Ascending aorta (tissue), 2 donors: ENCODE data around the gene NAV2. TPM values are rescaled to one million over a fixed set of nuclear protein-coding genes. Genes with fewer than 3 reads are reported as not detected.

ENCODE experiments used
- DNase-seq, 2 donors: peaks; one replicate each; pipeline ENCODE4 v3.0.0-alpha.2; 2019; ENCODE audit warnings: low spot score in 2 of 2
- H3K27ac ChIP-seq, 2 donors: fragments of 200-600 bp; sonication (generic); one replicate each; pipeline ENCODE4 v1.5.1; 2016 to 2017; ENCODE audit warnings: mild to moderate bottlenecking in 1 of 2
- H3K27me3 ChIP-seq: fragments of 200-600 bp; sonication (generic); one replicate; pipeline ENCODE4 v1.5.1; 2017
- H3K36me3 ChIP-seq, 2 donors: fragments of 200-600 bp; sonication (generic); one replicate each; pipeline ENCODE4 v1.5.1; 2016
- H3K4me1 ChIP-seq, 2 donors: fragments of 200-600 bp; sonication (generic); one replicate each; pipeline ENCODE4 v1.5.1; 2016 to 2017; ENCODE audit warnings: mild to moderate bottlenecking in 1 of 2
- H3K4me3 ChIP-seq, 2 donors: fragments of 200-600 bp; sonication (generic); one replicate each; pipeline ENCODE4 v1.5.1; 2016 to 2017; ENCODE audit warnings: mild to moderate bottlenecking in 1 of 2
- H3K9me3 ChIP-seq, 2 donors: fragments of 200-600 bp; sonication (generic); one replicate each; pipeline ENCODE4 v1.5.1; 2016
- intact Hi-C: fragments of 100-400 bp; cut with DNase I; formaldehyde crosslinking; loops from one replicate; pipeline ENCODE4 v1.15.1; 2023
- total RNA-seq: library from RNA; depleted of rRNA; stranded (reverse); fragments of >200 nt; gene quantifications from one replicate; pipeline ENCODE4 v1.1.0, GENCODE V29; 2016
- TF ChIP-seq, protein P1 (sequence below), 3 experiments: fragments of 200-600 bp in 2 of 3; fragments of 450-650 bp in 1 of 3; sonication (generic) in 2 of 3; IDR thresholded peaks; one replicate each; pipeline ENCODE4 v1.5.1; 2016 to 2019; ENCODE audit warnings: antibody characterized with exemption in 3 of 3, mild to moderate bottlenecking in 1 of 3, moderate library complexity in 1 of 3

The NAV2 gene
- total RNA-seq, 1 donor from 2014 or later = 62.6 TPM

DNA sequence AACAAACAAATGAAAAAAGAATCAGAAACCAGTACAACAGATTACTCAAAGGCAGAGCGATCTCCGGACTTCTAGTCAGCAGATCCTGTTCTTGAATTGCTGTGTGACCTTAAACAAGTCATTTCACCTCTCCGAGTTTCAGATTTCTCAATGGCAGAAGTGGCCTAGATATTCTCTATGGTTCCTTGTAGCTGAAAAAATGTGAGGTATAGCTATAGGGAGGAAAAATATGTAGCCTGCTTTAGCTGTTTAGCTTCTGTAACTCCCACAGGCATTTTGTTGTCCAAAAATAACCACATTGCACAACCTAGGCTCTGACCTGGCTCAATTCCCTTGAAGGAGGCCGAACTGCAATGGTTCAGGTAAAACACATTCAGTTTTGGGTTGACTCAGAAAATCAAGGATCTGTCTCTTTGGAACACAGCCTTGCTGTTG lies 347.0 kb downstream of the NAV2 start:
- TF ChIP-seq, protein P1, sequence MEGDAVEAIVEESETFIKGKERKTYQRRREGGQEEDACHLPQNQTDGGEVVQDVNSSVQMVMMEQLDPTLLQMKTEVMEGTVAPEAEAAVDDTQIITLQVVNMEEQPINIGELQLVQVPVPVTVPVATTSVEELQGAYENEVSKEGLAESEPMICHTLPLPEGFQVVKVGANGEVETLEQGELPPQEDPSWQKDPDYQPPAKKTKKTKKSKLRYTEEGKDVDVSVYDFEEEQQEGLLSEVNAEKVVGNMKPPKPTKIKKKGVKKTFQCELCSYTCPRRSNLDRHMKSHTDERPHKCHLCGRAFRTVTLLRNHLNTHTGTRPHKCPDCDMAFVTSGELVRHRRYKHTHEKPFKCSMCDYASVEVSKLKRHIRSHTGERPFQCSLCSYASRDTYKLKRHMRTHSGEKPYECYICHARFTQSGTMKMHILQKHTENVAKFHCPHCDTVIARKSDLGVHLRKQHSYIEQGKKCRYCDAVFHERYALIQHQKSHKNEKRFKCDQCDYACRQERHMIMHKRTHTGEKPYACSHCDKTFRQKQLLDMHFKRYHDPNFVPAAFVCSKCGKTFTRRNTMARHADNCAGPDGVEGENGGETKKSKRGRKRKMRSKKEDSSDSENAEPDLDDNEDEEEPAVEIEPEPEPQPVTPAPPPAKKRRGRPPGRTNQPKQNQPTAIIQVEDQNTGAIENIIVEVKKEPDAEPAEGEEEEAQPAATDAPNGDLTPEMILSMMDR (IDR thresholded peaks at IDR 0.05) = no peak
- Histone ChIP-seq H3K4me1 (peaks cover 3 to 10% of the 10 kb centered on the region in 2 donors), H3K27me3 (no peaks in the 10 kb centered on the region), H3K27ac (no peak overlapping the region), H3K4me3 (no peak overlapping the region), H3K36me3 (peaks cover 88 to 97% of the 10 kb centered on the region in 2 donors), H3K9me3 (no peaks in the 10 kb centered on the region)
- DNase-seq = no peak
- intact Hi-C loops = no loop called here

DNA sequence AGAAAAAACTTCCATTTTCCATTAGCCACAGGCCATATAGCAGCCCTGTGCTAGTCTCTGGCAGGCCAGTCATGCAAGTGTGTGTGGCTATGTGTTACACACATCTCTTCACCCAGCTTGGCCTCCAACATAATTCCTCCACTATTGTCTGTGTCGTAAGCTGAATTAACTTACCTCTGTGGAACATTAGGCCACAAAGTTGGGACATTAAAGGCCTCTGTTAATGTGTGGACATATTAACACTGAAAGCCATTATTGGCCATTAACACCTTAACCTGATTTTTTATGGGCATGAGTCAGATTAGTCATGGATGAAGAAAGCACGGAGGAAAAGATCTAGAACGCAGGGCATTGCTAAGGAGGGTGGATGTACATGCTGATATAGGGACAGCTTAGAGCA lies 347.5 kb downstream of the NAV2 start:
- H3K4me3 ChIP-seq = no peak overlapping the region
- H3K4me1 ChIP-seq = peaks cover 3 to 10% of the 10 kb centered on the region in 2 donors
- no peak overlapping the region for H3K27ac ChIP-seq
- H3K27me3 ChIP-seq = no peaks in the 10 kb centered on the region
- H3K9me3 ChIP-seq = no peaks in the 10 kb centered on the region
- TF ChIP-seq, protein P1 (IDR thresholded peaks at IDR 0.05) = no peak
- intact Hi-C loops = no loop called here
- no peak for DNase-seq
- H3K36me3 ChIP-seq = peaks cover 83 to 96% of the 10 kb centered on the region in 2 donors

DNA sequence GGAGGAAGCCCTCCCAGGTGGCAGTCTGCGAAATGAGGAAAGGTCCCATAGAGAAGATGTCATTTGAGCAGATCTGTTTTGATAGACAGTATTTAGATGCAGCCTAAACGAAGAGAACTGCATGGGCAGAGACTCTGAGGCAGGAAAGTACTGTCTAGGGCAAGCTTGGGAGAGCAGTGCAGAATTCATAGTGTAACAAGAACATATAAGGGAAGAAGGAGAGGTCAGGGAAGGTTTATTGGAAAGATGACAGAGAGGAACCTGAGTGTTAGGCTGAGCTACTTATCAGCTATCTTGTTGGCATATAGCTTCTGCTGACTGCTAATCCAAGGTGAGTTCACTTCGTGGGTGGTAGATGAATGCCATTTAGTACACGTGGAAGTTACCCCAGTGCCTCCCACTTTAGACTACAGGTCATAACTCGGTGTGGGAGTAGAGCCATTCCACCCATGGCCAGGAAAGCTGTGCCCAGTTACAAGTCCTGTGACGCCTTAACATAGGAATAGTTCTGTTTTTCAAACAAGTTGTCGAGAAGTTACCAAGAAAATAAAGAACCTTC lies 348.1 kb downstream of the NAV2 start:
- TF ChIP-seq, protein P1 (IDR thresholded peaks at IDR 0.05) = no peak
- H3K36me3 ChIP-seq = peaks cover 79 to 97% of the 10 kb centered on the region in 2 donors
- intact Hi-C loops = no loop called here
- no peaks in the 10 kb centered on the region for H3K27me3 ChIP-seq
- no peak overlapping the region for H3K27ac ChIP-seq
- H3K9me3 ChIP-seq = no peaks in the 10 kb centered on the region
- no peak overlapping the region for H3K4me3 ChIP-seq
- peaks cover 3 to 9% of the 10 kb centered on the region in 2 donors for H3K4me1 ChIP-seq
- DNase-seq = no peak

DNA sequence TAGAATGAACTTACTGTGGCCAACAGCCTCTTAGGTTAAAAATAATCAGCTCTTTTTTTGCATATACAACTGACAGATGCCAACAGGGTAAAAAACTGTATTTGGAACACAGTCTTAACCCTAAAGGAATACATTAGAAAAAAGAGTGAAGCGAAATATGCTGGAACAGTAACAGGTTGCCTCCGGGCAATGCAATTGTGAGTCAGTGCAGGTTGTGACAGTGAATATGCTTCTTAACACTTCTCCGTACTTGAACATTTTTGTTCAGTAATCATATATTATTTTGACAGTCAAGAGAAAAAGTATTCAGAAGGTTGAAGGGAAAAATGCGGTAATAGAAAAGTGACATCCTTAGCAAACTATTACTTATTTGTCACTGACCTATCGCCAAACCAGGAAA lies 349.1 kb downstream of the NAV2 start:
- intact Hi-C loops = no loop called here
- TF ChIP-seq, protein P1 (IDR thresholded peaks at IDR 0.05) = no peak
- no peak for DNase-seq
- no peaks in the 10 kb centered on the region for H3K27me3 ChIP-seq
- no peak overlapping the region for H3K27ac ChIP-seq
- H3K9me3 ChIP-seq = no peaks in the 10 kb centered on the region
- H3K4me1 ChIP-seq = peaks cover 0 to 3% of the 10 kb centered on the region in 2 donors
- peaks cover 70 to 93% of the 10 kb centered on the region in 2 donors for H3K36me3 ChIP-seq
- H3K4me3 ChIP-seq = no peak overlapping the region

- Histone ChIP-seq H3K4me3 (no peak overlapping the region), H3K4me1 (peaks cover 0 to under 1% of the 10 kb centered on the region in 2 donors), H3K27ac (no peak overlapping the region), H3K9me3 (no peaks in the 10 kb centered on the region), H3K27me3 (no peaks in the 10 kb centered on the region), H3K36me3 (peaks cover 62 to 82% of the 10 kb centered on the region in 2 donors)
- no peak for DNase-seq
- TF ChIP-seq, protein P1 (IDR thresholded peaks at IDR 0.05) = no peak
- intact Hi-C loops = no loop called here
Measured at GRCh38 chr11:20064961-20065405, 352.3 kb downstream of the NAV2 start.
